SH-SY5Y (cell line): ENCODE data around the gene RIPOR3.

ENCODE experiments used
- GATA2 ChIP-seq: IDR thresholded peaks from 2 replicates; pipeline ENCODE4 v1.6.1; 2011; ENCODE audit warnings: mild to moderate bottlenecking, low read depth, low read length
- GATA3 ChIP-seq: IDR thresholded peaks from 2 replicates; pipeline ENCODE4 v1.6.1; 2011; ENCODE audit warnings: low read depth, mild to moderate bottlenecking, low read length, moderate library complexity

GRCh38 chr20:50555662-50556061 lies 135.7 kb downstream of the RIPOR3 start:
- TF ChIP-seq GATA2 (no peak), GATA3 (no peak)
